DND-41 (cell line): ENCODE data around the gene VTI1B.
"Not testable (repeated sequence)": the region's sequence is repeated elsewhere in the genome, so short reads cannot be mapped to it uniquely, and the experiment has no call there.

Experiments
- ATAC-seq: fragments of 200-7000 bp; cut with Tn5 transposase; 3 replicates; pipeline ENCODE4 v1.9.1; 2021; ENCODE audit warnings: low read depth; ENCODE audit not compliant: insufficient read depth
- DNase-seq: peaks from one replicate; pipeline ENCODE4 v3.0.0-alpha.2; 2020
- H2AFZ ChIP-seq: 2 replicates; pipeline ENCODE4 v1.6.0; 2012; ENCODE audit warnings: low read depth, low read length
- H3K27ac ChIP-seq: 2 replicates; pipeline ENCODE4 v1.5.1; 2012; ENCODE audit warnings: low read length, inconsistent platforms
- H3K27me3 ChIP-seq: fragments of 200-600 bp; sonication (generic); 2 replicates; pipeline ENCODE4 v1.6.0; 2012; ENCODE audit warnings: low read length, mild to moderate bottlenecking, inconsistent platforms; ENCODE audit not compliant: insufficient read depth, poor library complexity
- H3K36me3 ChIP-seq: 2 replicates; pipeline ENCODE4 v1.5.1; 2012; ENCODE audit warnings: low read length, inconsistent platforms; ENCODE audit not compliant: insufficient read depth
- H3K4me1 ChIP-seq: 2 replicates; pipeline ENCODE4 v1.5.1; 2012; ENCODE audit warnings: mild to moderate bottlenecking, low read length; ENCODE audit not compliant: insufficient read depth
- H3K4me2 ChIP-seq: 2 replicates; pipeline ENCODE4 v1.6.0; 2012; ENCODE audit warnings: mild to moderate bottlenecking, moderate library complexity, low read length, inconsistent platforms; ENCODE audit not compliant: insufficient read depth
- H3K4me3 ChIP-seq, 2 experiments: fragments of 200-600 bp in 1 of 2; shearing (Covaris generic) in 1 of 2; 2 replicates each; pipeline ENCODE4 v1.5.1; 2012 to 2016; ENCODE audit warnings: inconsistent platforms in 2 of 2, low read length in 2 of 2, mild to moderate bottlenecking in 2 of 2, low read depth in 1 of 2, moderate library complexity in 1 of 2
- H3K79me2 ChIP-seq: 2 replicates; pipeline ENCODE4 v1.6.0; 2012; ENCODE audit warnings: low read length, inconsistent platforms; ENCODE audit not compliant: insufficient read depth
- H3K9ac ChIP-seq: 2 replicates; pipeline ENCODE4 v1.6.0; 2012; ENCODE audit warnings: low read depth, mild to moderate bottlenecking, inconsistent platforms, low read length, moderate library complexity
- H3K9me3 ChIP-seq: 2 replicates; pipeline ENCODE4 v1.5.1; 2012; ENCODE audit warnings: low read length, moderate library complexity, mild to moderate bottlenecking, inconsistent platforms; ENCODE audit not compliant: insufficient read depth, severe bottlenecking
- H4K20me1 ChIP-seq: 2 replicates; pipeline ENCODE4 v1.6.0; 2012; ENCODE audit warnings: low read length; ENCODE audit not compliant: insufficient read depth
- CTCF ChIP-seq: IDR thresholded peaks from 2 replicates; pipeline ENCODE4 v1.5.1; 2012; ENCODE audit warnings: borderline replicate concordance, low read length, moderate library complexity, mild to moderate bottlenecking; ENCODE audit not compliant: poor library complexity, severe bottlenecking; ENCODE audit errors: extremely low read depth
- EZH2 ChIP-seq: IDR thresholded peaks from 3 replicates; pipeline ENCODE4 v1.6.1; 2012; ENCODE audit warnings: borderline replicate concordance, low read depth, mild to moderate bottlenecking, moderate library complexity, low read length, inconsistent platforms; ENCODE audit not compliant: severe bottlenecking

Gene VTI1B

GRCh38 chr14:67704484-67705089, 30.2 kb upstream of the VTI1B start:
- peaks cover 7% of the 10 kb centered on the region for H3K9me3 ChIP-seq
- no peaks in the 10 kb centered on the region for H3K36me3 ChIP-seq
- H3K79me2 ChIP-seq = no peaks in the 10 kb centered on the region
- no peak overlapping the region for H3K4me2 ChIP-seq
- no peak overlapping the region for H2AFZ ChIP-seq
- peak; percentile 47 for DNase-seq
- no peak overlapping the region for H3K27ac ChIP-seq
- no peak overlapping the region for H3K4me3 ChIP-seq
- H3K4me1 ChIP-seq = no peaks in the 10 kb centered on the region
- no peaks in the 10 kb centered on the region for H4K20me1 ChIP-seq
- peak; percentile 88 for ATAC-seq
- H3K27me3 ChIP-seq = no peaks in the 10 kb centered on the region
- no peak overlapping the region for H3K9ac ChIP-seq
- TF ChIP-seq CTCF (peak; percentile 81), EZH2 (no peak)

DNA sequence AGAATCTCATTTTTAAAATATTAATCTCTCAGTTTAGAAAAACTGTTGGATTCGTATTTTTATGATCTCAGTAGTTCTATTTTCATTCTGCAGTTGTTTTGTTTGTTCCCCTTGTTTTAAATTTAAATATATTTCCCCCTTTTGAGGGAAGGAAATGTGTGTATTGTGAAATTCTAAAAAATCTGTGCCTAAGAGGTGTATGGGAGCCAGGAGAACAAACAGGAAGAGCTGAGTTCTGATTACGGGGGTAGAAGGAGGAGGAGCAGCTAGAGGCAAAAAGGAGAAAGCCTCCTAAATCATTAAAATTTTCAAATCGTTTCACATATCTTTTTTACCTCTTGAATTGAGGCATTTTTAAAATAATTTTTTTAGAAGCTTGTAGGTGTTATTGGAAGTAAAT, 29.6 kb upstream of the VTI1B start:
- DNase-seq (no peak), ATAC-seq (no peak)
- Histone ChIP-seq H3K4me1 (no peaks in the 10 kb centered on the region), H2AFZ (no peak overlapping the region), H3K4me3 (no peak overlapping the region), H3K27ac (no peak overlapping the region), H3K9me3 (peaks cover 4% of the 10 kb centered on the region), H3K4me2 (no peak overlapping the region), H4K20me1 (no peaks in the 10 kb centered on the region), H3K9ac (no peak overlapping the region), H3K27me3 (no peaks in the 10 kb centered on the region), H3K36me3 (no peaks in the 10 kb centered on the region), H3K79me2 (no peaks in the 10 kb centered on the region)
- no peak for TF ChIP-seq CTCF
- TF ChIP-seq EZH2 = no peak

- not testable (repeated sequence) for H2AFZ ChIP-seq, H3K4me2 ChIP-seq, ATAC-seq, DNase-seq, H3K4me3 ChIP-seq, H3K9me3 ChIP-seq, H3K36me3 ChIP-seq, H3K4me1 ChIP-seq, H3K79me2 ChIP-seq, H3K27me3 ChIP-seq, H4K20me1 ChIP-seq, H3K27ac ChIP-seq, H3K9ac ChIP-seq
Observed at GRCh38 chr14:67701492-67701891, 27.1 kb upstream of the VTI1B start, which contains the start of gene RDH12. RDH12 (plus strand) TSS chr14:67701886; CDS start chr14:67722643, 20,757 bp downstream.

DNA sequence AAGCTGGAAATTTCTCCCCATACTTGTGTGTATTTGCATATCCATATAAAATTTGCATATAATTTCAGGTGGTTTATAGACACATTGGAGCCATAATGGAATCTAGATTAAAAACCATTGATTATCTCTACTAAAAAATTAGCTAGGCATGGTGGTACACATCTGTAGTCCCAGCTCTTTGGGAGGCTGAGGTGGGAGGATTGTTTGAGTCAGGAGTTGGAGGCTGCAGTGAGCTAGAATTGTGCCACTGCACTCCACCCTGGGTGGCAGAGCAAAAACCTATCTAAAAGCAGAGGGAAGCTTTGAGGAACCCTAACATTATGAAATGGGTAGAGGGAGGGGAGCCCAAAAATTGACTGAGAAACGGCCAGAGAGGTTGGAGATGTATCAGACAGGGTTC, 23.7 kb upstream of the VTI1B start:
- DNase-seq (no peak), ATAC-seq (no peak)
- no peak overlapping the region for H3K9ac ChIP-seq
- peaks cover 20% of the 10 kb centered on the region for H3K4me1 ChIP-seq
- H2AFZ ChIP-seq = no peak overlapping the region
- H3K9me3 ChIP-seq = no peaks in the 10 kb centered on the region
- no peak overlapping the region for H3K4me3 ChIP-seq
- TF ChIP-seq CTCF (no peak), EZH2 (no peak)
- H4K20me1 ChIP-seq = peaks cover 15% of the 10 kb centered on the region
- H3K27ac ChIP-seq = no peak overlapping the region
- H3K36me3 ChIP-seq = peaks cover 3% of the 10 kb centered on the region; the same call in 1 of the 2 replicates
- H3K27me3 ChIP-seq = no peaks in the 10 kb centered on the region
- H3K79me2 ChIP-seq = peaks cover 22% of the 10 kb centered on the region
- no peak overlapping the region for H3K4me2 ChIP-seq
